Left lung (tissue), 10 donors: ENCODE results near the gene TRIM46. TPM values are rescaled to one million over a fixed set of nuclear protein-coding genes. Genes with fewer than 3 reads are reported as not detected.
"Not testable (repeated sequence)": the region's sequence is repeated elsewhere in the genome, so short reads cannot be mapped to it uniquely, and the experiment has no call there.

Experiments
- ATAC-seq: fragments of 200-7000 bp; cut with Tn5 transposase; one replicate; pipeline ENCODE4 v1.9.1; 2020; ENCODE audit warnings: moderate library complexity
- DNase-seq, 4 donors: peaks; one replicate each; pipeline ENCODE4 v3.0.0-alpha.2; 2013 to 2020
- H3K27ac ChIP-seq, 2 donors: fragments of 200-600 bp; sonication (generic) in 1 of 2; one replicate each; pipeline versions ENCODE4 v1.5.0 to v1.8.0; 2020 to 2021
- H3K27me3 ChIP-seq, 2 donors: fragments of 200-600 bp; sonication (generic) in 1 of 2; one replicate each; pipeline versions ENCODE4 v1.5.0 to v1.8.0; 2020 to 2021
- H3K36me3 ChIP-seq, 2 donors: fragments of 200-600 bp; sonication (generic) in 1 of 2; one replicate each; pipeline versions ENCODE4 v1.5.0 to v1.8.0; 2020 to 2021
- H3K4me1 ChIP-seq, 2 donors: fragments of 200-600 bp; one replicate each; pipeline ENCODE4 v1.8.0; 2021
- H3K4me3 ChIP-seq, 2 donors: fragments of 200-600 bp; sonication (generic) in 1 of 2; one replicate each; pipeline versions ENCODE4 v1.5.0 to v1.8.0; 2020 to 2021; ENCODE audit warnings: mild to moderate bottlenecking in 1 of 2
- H3K9me3 ChIP-seq, 2 donors: fragments of 200-600 bp; sonication (generic) in 1 of 2; one replicate each; pipeline versions ENCODE4 v1.5.0 to v1.8.0; 2020 to 2021
- CTCF ChIP-seq, 2 donors: fragments of 200-600 bp; sonication (generic) in 1 of 2; IDR thresholded peaks; one replicate each; pipeline versions ENCODE4 v1.5.0 to v1.8.0; 2021; ENCODE audit warnings: antibody characterized with exemption in 2 of 2
- intact Hi-C, 2 donors: fragments of 100-400 bp; cut with DNase I; formaldehyde crosslinking; loops; one replicate each; pipeline versions ENCODE4 v1.11.2 to v1.14.2; 2022
- polyA plus RNA-seq, 6 donors: library from polyadenylated mRNA; unstranded; fragments of 120-200 nt; gene quantifications; one replicate each; pipeline ENCODE4 v1.2.1, GENCODE V29; 2013; ENCODE audit not compliant: insufficient read length in 6 of 6
- total RNA-seq, 2 donors: library from RNA; stranded (reverse); fragmentation: NEBNext Ultra II Directional; extraction: Animal tissue kit (Norgen Biotek cat#: 25700); gene quantifications; one replicate each; pipeline ENCODE4 v1.2.1, GENCODE V29; 2021
- donor health status: DM: no; HTN: yes; CAD: no.
- donor health status: DM: no; HTN: no; CAD: no.

Gene TRIM46
- total and polyA plus RNA-seq, 8 donors = 0.45 to 6.2 (median 4.2) TPM

DNA sequence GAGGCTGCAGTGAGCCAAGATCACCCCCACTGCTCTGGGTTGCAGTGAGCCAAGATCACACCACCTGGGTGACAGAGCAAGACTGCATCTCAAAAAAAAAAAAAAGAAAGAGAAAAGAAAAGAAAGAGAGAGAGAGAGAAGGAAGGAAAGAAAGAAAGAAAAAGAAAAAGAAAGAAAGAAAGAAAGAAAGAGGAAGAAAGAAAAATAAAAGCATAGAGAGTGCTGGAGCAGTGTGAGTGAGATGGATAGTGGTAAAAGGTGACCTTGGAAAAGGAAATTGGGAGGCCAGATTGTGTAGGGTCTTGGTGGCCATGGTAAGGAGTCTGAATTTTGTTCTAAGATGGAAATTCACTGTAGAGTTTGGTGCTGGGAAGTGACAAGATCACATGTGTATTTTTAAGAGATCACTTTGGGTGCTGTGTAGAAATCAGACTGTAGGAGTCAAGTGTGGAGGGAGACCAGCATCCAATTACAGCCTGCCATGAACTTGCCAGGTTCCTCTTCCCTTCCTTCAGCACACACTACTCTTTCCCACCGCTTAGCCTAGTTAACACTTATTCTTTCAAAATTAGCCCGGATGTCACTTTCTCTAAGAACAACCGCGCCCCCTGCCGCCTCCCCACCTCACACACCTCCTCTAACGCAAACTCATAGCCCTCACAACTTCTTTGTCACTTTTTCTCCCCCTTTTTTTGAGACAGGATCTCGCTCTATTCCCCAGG, 52.7 kb downstream of the TRIM46 start:
- no peaks in the 10 kb centered on the region for H3K27me3 ChIP-seq

GRCh38 chr1:155226910-155227260, 53.2 kb downstream of the TRIM46 start:
- peak; percentile 57 for ATAC-seq
- intact Hi-C loops = no loop called here
- peaks cover 3 to 55% of the 10 kb centered on the region in 2 donors for H3K4me1 ChIP-seq
- no peaks in the 10 kb centered on the region for H3K36me3 ChIP-seq
- peak in 3 of 4 donors; percentile 47 to 88 (median 60) for DNase-seq
- H3K9me3 ChIP-seq = no peaks in the 10 kb centered on the region
- peak overlapping the region; percentile 85 for H3K27ac ChIP-seq
- no peak for TF ChIP-seq CTCF (IDR thresholded peaks at IDR 0.05)
- H3K4me3 ChIP-seq = peak overlapping the region; percentile 56 to 60
- no peaks in the 10 kb centered on the region for H3K27me3 ChIP-seq

More for the DNA sequence above, 52.7 kb downstream of the TRIM46 start:
- DNase-seq (peak; percentile 56 to 90 (median 80)), ATAC-seq (peak; percentile 73)
- intact Hi-C loops = no loop called here
- TF ChIP-seq CTCF (IDR thresholded peaks at IDR 0.05) = peak; percentile 28 to 56
- Histone ChIP-seq H3K36me3 (no peaks in the 10 kb centered on the region), H3K27ac (peak overlapping the region; percentile 85), H3K4me1 (peaks cover 3 to 59% of the 10 kb centered on the region in 2 donors), H3K9me3 (no peaks in the 10 kb centered on the region), H3K4me3 (peak overlapping the region; percentile 56 to 60)

DNA sequence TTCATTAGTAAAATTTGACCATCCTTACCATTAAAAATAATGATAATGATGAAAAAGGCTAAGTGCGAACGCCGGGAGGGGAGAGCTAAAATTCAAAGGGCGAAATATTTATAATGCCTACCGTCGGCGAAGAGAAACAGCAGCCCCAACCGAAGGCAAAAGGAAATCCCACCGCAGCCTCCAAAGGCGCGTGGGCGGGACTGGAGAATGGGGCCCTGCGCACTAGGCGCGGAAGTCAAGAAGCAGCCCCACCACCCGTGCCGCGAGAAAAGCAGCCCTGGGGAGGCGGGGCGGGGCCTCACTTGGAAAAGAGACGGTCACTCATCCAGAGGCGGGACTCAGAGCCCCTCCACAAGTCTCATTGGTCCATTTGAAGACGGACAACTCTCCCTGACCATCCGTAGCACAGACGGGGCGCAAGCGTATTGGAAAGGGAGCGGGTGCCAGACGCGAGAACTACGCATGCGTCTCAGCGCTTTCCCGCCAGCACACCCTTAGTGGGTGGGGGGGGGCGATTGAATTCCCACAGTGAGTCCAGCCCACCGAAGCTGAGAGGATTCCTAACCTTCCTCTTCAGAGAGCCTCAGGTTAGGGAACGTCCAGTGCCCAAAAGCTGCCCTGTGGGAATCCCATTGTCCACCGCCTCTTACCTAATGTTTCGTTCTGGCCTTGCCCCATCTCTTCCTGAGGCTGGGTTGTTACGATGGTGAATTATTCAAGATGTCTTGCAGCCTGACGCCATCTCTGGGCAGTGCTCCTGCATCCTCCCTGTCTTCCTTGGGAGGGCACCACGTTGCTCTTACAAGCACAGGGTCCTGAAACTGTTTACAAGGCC, 53.8 kb downstream of the TRIM46 start:
- H3K4me1 ChIP-seq = peaks cover 3 to 53% of the 10 kb centered on the region in 2 donors
- H3K4me3 ChIP-seq = peak overlapping the region; percentile 56 to 60
- no peaks in the 10 kb centered on the region for H3K27me3 ChIP-seq
- no peaks in the 10 kb centered on the region for H3K36me3 ChIP-seq
- no peaks in the 10 kb centered on the region for H3K9me3 ChIP-seq
- intact Hi-C loops = no loop called here
- ATAC-seq = peak; percentile 97
- DNase-seq = peak; percentile 97 to 99 (median 98)
- no peak for TF ChIP-seq CTCF (IDR thresholded peaks at IDR 0.05)
- peak overlapping the region; percentile 85 for H3K27ac ChIP-seq

DNA sequence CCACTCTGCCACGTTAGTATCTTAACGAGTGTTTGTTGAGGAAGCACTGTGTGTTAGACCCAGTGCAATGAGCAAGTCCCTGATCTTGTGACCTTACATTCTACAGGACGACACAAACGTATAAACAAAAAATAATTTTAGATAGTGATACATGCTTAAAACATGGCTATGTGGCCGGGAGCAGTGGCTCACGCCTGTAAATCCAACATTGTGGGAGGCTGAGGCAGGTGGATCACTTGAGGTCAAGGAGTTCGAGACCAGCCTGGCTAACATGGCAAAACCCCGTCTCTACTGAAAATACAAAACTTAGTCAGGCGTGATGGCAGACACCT, 54.4 kb downstream of the TRIM46 start:
- DNase-seq = no peak
- no peak for ATAC-seq
- Histone ChIP-seq H3K4me3 (peak overlapping the region in 1 of 2 donors; percentile 60), H3K9me3 (no peaks in the 10 kb centered on the region), H3K27me3 (no peaks in the 10 kb centered on the region), H3K4me1 (peaks cover 3 to 47% of the 10 kb centered on the region in 2 donors), H3K27ac (peak overlapping the region; percentile 85), H3K36me3 (no peaks in the 10 kb centered on the region)
- intact Hi-C loops = no loop called here
- no peak for TF ChIP-seq CTCF (IDR thresholded peaks at IDR 0.05)

- H3K27me3 ChIP-seq, ATAC-seq, DNase-seq, H3K27ac ChIP-seq, intact Hi-C loops, H3K9me3 ChIP-seq, H3K4me3 ChIP-seq: not testable (repeated sequence)
- peaks cover 0 to 20% of the 10 kb centered on the region in 2 donors for H3K4me1 ChIP-seq
- peaks cover 0 to 13% of the 10 kb centered on the region in 2 donors for H3K36me3 ChIP-seq
These were observed 57.7 kb downstream of the TRIM46 start for GRCh38 chr1:155231302-155231701.

- Histone ChIP-seq H3K36me3 (peaks cover 0 to 23% of the 10 kb centered on the region in 2 donors), H3K27ac (peak overlapping the region in 1 of 2 donors; percentile 48), H3K4me1 (peaks cover 0 to 22% of the 10 kb centered on the region in 2 donors)
- ATAC-seq, intact Hi-C loops, H3K4me3 ChIP-seq, H3K27me3 ChIP-seq, H3K9me3 ChIP-seq: not testable (repeated sequence)
- DNase-seq = peak in 1 of 4 donors; percentile 61
These were observed 58.6 kb downstream of the TRIM46 start for GRCh38 chr1:155232001-155232978.

GRCh38 chr1:155233502-155233901, 59.9 kb downstream of the TRIM46 start:
- peaks cover 0 to 31% of the 10 kb centered on the region in 2 donors for H3K36me3 ChIP-seq
- H3K27ac ChIP-seq, H3K27me3 ChIP-seq, intact Hi-C loops, H3K9me3 ChIP-seq, DNase-seq, H3K4me3 ChIP-seq, ATAC-seq: not testable (repeated sequence)
- H3K4me1 ChIP-seq = peaks cover 0 to 14% of the 10 kb centered on the region in 2 donors
